Measurements from ENCODE around the gene SSH3.

The SSH3 gene

DNA sequence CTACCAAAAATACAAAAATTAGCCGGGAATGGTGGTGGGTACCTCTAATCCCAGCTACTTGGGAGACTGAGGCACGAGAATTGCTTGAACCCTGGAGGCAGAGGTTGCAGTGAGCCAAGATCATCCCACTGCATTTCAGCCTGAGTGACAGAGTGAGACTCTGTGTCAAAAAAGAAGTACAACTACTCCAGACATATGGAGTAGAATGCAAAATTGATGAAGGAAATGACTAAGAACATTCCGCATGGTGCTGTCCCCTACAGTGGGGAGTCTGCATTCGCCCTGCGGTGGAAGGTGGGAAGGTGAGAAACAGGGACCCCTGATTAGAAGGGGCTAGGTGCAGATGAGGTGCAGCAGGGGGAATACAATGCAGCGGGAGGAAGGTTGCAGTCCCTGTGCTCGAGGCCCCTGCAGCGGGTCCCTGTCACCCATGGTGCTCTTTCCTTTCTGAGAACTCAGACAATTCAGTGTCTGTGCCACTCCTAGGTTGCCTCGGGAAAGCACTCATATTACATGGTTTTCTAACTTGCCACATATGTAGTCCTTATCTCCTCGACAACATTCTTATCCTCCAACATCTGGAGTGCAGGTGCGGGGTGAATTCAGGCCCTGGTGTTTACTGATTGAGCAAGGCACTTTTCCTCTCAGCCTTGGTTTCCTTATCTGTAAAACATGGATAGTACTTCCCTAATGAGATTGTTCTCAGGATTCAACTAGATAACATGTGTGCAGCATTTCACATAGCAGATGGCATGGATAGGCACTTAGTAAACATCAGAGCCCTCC is 44.8 kb downstream of the SSH3 start:
- no peak for DNase-seq (ENCODE audit: low read depth in 2 of 2)

DNA sequence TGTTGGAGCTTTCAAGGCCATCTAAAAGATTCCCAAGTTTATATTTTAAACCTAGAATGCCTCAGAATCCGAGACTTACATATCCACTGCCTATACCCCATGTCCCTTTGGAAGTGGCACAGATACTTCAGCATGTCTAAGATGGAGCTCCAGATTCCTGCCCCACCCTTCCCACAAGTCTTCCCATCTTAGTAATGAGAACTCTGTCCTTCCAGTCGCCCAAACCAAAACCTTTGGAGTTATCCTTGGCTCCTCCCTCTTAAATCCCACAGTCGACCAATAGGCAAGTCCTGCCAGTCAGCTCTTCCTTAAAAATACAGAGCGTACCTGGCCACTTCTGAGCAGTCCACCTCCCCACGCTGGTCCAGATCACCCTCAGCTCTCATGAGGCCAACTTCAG is 45.7 kb downstream of the SSH3 start:
- no peak for DNase-seq (ENCODE audit: low read depth in 2 of 2)

DNA sequence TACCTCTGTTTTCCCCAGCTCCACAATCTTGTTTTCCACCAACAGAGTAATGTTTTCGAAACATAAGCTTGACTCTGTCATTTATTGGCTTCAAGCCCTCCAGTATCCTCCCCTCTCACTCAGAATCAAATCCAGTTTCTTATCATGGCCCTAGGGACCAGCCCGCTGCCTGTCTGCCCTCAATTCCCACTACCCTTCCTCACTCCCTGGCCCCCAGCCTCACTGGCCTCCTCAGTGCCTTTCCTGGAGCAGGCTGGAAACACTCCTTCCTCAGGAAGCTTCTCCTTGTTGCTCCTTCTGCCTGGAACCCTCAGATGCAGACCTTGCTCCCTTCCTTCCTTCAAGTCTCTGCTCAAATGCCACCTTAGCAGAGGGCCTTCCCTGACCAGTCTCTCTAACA is 46.1 kb downstream of the SSH3 start:
- DNase-seq (ENCODE audit: low read depth in 2 of 2), result no peak

DNA sequence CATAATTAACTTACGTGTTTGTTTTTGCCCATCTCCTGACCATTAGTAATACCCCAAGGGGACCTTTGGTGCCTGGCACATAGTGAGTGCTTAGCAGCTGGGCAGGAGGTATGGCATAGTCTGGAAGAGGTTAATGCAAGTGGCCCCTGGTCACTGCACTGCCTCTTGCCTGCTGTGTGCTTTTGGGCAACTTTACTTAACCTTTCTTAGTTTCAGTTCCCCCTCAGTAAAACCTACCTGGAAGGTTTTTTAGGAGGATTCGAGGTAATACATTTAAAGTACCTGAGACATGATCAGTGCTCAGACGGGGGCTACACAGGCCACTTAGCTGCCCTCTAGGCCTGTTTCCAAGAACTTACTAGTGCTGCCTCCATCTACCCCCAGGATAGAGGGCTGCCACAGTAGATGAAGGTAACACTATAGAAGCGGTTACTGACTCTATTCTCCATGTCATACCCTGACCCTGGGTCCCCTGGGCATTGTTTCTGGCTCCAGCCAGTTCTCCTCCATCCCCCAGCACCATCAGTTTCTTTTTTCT is 46.7 kb downstream of the SSH3 start:
- no peak for DNase-seq (ENCODE audit: low read depth in 2 of 2)

DNA sequence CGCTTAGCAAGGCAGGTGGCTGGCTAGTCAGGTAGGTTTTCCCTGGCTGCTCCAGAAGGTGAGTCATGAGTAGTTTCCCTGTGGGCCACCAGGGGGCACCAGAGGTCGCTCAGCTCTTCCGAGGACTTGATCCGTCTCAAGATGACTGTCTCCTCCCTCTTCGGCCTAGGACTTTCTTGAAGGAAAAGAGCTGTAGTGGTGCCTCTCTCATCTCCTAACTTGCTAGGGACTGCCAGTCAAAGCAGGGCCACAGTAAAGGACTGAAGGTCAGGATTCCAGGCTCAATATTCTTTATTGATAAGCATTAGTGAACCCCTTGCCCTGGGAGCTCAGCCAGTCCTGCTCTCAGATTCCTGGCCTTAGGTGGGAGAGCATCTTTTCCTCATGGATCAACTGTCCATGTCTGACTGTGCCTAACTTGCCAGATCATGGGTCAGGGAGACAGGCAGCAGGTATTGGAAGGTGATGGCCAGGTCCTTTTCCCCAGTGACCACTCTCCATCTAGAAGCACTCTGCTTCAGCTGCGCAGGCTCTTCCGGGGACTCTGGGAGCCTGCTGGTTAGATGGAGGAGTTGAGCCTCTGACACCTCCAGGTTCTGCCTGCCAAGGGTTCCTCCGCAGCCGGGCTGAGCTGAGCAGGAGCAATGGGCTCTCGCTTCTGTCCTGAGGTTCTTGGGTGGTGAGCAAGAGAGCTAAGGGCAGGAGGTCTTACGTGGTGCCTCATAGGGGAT is 48.1 kb downstream of the SSH3 start:
- peak; percentile 57 to 61 for DNase-seq (ENCODE audit: low read depth in 2 of 2)

DNA sequence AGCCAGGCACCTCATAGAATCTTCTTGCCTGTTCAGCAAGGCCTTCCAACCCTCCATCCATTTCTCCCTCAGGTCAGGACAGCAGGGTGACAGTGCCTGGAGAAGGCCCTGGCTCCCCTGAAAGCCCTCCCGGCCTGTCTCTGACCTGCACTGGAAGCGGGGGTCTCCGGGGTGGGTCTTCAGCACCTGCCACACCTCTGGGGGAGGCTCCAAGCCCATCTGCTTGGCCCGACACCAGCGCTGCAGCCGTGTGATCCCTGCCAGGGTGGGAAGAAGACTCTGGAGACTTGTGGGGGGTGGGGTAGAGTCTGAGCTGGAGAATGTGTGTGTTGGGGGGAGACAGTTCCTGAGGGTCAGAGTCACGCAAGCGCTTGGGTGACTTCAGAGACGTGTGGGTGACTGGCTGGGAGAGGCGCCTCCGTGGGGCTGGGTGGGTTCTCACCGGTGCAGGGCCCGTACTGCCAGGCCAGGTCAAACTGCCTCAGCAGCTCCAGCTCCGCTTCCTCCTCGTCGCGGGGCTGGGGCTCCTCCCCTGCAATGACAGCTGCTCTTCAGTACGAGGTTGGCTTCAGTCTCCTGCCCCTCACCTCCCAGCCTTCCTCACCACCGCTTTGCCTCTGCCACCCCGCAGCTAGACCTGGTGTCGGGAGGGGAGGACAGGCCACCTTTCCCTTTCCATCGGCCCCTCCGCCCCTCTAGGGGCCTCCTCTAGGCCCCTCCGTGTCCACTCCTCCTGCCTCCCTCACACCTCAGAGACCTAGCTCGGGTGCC is 49.4 kb downstream of the SSH3 start:
- DNase-seq (ENCODE audit: low read depth in 2 of 2), result no peak

DNA sequence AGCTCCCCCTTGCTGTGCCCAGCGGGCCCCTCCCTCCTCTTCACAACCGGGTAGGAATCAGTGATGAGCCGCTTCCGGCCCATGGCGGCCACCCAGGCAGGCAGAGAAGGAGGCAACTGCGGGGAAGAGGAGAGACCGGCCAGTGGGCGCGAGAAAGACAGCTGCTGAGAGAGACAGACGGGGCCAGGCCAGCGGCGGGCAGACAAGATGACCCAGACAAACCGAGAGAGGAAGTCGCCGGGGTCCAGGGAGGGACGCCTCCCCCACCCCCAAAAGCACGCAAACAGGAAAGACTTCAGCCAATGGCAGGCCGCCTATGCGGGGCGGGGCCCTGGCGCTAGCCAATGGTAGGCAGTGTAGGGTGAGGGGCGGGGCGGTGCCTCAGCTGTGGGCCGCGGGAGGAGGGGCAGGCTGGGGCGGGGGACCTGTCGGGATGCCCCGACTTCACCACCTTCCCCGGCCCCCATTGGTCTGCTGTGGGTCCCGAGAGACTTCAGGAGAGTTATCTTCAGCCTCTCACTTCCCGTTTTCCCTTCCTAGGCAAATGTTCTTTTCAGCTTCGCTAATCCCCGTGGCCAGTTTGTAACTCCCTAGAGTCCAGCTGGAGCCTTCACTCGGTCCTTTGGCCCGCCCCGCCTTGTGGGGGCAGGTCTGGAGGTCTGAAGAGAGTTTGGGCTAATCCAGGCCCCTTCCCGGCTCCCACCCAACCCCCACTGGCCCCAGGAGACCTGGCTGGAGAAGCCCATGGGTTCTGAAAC is 50.2 kb downstream of the SSH3 start, which contains the start of gene POLD4:
TSS of gene POLD4 (minus strand) at position 230 of the 758 bp plus-strand sequence. CDS start at position 83, 147 bp downstream.
- DNase-seq (ENCODE audit: low read depth in 2 of 2), result peak; percentile 92 to 96

DNA sequence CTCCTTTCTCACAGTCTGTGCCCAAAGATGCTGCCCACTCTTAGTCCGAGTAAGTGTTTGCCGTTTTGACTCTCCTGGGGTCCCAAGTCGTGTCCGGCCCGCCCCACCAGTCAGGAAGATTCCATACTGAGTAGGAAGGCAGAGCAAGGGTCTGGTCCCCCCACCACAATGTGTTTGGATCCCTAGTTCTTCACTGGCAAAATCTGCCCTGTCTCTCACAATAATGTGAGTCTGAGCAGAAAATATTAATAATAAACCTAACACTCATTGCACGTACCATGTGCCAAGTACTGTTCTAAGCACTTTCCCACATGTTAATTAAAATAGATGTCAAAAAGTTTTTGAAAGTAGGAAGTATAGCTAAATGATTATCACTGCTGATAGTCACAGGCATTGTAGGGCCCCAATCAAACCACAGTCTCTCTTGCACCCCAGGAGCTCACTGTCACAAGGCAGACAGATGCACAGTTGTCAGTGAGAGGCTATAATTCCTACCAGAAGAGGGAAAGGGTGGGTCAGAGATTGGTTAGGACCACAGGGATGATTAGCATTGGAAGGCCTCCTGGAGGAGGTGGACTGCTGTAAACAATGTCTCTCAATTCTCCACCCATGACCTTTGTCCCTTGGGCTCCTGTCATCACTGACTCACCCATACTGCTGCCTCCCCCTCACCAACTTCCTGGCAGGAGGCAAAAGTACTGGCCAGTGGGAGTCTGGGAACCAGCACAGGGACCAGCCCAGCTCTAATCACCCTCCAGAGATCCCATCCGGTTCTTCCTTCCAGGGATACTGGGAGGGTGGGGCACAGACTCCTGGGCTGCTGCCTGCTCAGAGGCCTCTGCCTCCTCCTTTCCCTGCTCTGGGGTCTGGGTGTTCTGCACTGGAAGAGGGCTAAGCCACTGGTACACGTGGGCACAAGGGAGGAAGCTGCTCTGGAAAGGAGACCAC is 51.0 kb downstream of the SSH3 start:
- no peak for DNase-seq (ENCODE audit: low read depth in 2 of 2)

DNA sequence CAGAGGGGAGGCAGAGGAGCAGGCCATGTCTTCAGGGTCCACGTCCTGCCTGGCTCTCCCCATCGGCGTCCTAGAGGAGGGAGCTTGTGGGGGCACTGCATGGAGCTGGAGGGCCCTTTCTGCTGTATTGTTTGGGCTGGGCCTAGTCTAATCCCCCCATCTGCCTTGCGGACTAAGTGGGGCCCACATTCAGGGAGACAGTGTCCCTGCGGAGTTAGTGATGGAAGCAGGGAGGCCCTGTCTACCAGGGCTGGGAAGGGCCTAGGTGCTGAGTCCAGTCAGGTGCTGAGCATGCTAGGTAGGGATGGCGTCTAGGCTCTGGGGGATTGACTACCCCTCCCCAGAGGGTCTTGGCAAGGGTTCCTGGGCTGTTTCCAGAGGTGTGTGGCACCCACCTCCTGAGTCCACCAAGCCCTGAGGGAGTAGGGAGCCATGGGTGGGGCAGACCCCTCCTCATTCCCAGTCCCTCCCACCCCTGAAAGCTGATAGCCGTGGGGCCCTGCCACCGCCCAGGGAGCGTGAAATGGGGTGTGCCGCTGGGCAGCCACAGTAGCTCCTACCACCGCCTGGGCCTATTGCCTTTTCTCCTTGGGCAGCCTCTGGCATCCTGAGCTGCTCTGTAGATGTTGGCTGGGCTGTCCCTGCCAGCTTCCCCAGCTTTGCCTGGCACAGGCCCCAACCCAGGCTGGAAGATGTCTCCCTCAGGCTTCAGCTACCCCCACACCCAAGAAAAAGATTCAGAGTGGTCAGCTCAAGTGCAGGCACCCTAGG is 51.9 kb downstream of the SSH3 start:
- DNase-seq (ENCODE audit: low read depth in 2 of 2), result no peak

DNA sequence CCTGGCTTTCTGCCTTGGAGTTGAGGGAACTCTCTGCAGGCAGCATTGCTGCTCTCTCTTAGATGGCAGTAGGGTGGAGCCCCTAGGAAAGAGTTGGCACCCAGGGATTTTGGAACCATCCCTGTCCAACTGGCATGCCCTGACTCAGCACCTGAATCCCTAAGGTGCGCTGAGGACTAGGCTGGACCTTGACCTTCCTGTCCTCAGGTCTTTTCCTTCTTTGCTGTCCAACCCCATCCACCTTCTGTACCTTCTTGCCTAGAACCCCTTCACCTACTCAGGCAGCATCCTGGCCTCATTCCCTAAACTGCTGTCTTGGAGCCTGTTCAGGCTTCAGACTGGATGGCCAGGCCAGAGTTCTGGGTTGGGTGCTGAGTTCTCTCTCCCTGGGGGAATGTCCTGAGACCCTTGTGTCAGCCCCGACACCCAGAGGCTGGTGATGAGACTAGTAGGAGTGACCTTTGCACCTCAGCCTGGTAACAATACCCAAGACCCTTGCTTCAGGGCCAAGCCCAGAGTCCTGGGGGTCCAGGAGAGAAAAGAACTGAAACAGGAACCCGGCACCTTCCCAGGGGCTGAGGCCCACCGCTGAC is 52.6 kb downstream of the SSH3 start:
- DNase-seq (ENCODE audit: low read depth in 2 of 2), result no peak

DNA sequence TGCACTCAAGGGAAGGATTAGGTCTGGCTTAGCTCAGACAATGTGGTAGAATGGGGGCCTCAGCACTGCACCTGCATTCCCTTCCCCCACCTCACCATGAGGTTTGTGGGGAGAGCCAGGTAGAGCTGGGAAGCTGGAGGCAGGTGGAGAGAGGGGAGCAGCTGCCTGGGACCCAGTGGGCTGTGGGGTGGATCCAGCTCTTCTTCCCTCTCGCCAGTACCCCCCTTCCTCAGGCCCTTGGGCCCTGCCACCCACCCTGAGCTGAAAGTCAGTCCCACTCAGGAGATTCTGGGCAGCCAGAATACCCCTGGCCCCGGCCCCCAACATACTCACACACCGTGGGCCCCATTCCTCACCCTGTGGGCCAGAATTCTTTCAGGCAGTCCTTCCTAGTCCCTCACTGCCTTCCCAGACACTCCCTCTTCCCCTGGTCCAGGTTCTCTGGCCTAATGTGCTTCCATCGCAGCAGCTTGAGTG is 53.1 kb downstream of the SSH3 start:
- DNase-seq (ENCODE audit: low read depth in 2 of 2), result no peak

DNA sequence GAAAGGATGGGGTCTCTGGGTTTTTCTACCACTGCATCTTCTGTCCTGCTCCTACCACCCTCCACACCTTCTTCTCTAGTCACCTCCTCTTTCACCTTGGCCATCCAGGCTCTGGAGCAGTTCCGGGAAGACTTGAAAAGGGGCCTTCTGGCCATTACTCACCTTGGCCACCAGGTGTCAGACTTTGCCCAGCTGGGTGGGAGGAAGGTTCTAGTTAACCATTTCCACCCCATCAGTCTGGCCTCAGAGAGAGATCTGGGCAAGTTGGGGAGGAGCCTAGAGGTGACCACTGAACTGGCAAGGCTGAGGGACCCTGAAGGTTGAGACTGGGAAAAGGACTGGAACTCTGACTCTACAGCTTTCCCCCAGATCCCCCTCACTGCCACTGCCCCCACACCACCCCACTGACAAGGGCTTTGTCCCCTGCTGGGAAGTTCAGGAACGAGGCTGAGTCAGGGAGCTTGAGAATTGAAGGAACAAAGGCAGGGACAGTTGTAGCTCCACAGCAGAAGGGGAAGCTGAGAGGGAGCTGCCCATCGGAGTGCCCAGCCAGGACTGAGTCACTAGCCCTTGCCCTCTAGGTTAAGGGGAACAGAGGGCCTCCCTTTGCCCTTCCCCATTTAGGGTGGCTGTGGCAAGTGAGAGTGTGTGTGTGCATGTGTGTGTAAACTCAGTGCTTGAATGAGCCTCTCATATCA is 53.7 kb downstream of the SSH3 start:
- peak; percentile 43 to 60 for DNase-seq (ENCODE audit: low read depth in 2 of 2)

DNA sequence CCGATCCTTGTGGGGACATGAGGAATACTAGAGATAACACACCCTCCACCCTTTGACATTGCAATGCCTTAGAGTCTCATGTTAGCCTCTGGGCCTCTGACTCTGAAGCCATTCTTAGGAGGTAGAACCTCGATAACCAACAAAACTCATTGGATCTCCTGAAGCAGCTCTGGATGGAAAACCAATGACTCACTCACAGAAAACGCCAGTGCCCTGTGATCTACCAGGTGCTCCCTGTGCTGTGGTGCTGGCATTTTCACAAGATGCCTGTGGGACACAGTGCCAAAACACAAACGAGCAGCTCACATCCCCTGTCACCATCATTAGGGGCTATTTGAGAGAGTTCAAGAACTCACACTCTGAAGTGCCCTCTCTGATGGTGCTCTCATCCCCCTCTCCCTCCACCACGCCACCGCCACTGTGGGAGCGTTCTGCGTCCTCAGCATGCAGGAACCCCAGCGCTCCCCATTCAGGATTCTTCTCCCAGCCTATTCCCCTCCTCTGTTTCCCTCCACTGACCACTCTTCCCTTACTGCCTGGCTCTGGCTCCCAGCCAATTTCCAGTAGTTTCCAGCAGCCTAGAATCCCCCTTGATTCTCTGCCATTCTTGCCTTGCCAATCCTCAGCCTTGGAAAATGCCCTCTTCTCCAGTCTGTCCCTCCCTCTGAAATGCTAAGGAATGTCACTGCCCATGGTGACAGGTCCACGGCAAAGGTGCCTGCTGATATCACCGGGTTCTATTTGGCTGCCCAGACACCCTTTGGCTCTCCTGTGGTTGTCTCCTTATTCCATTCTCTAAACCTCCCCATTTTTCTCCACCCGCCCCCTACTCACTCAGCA is 54.7 kb downstream of the SSH3 start:
- DNase-seq (ENCODE audit: low read depth in 2 of 2), result no peak
